Activated T-cell treated with anti-CD3 and anti-CD28 coated beads for 4 hours (primary cell): ENCODE data around the gene TCP11L1.
"Not testable (repeated sequence)": the region's sequence is repeated elsewhere in the genome, so short reads cannot be mapped to it uniquely, and the experiment has no call there.

Source experiments
- DNase-seq: peaks from one replicate; pipeline ENCODE4 v3.0.0-alpha.2; 2020

The TCP11L1 gene

GRCh38 chr11:33067294-33067693 is 27.9 kb downstream of the TCP11L1 start:
- no peak for DNase-seq

GRCh38 chr11:33068611-33069340 is 29.4 kb downstream of the TCP11L1 start:
- no peak for DNase-seq

- DNase-seq = no peak
Observed at GRCh38 chr11:33072465-33072864, 33.1 kb downstream of the TCP11L1 start.

- no peak for DNase-seq
Observed at GRCh38 chr11:33083918-33084317, 44.5 kb downstream of the TCP11L1 start.

- no peak for DNase-seq
Observed at GRCh38 chr11:33086017-33086416, 46.6 kb downstream of the TCP11L1 start.

GRCh38 chr11:33089776-33090175 is 50.4 kb downstream of the TCP11L1 start:
- DNase-seq = no peak

GRCh38 chr11:33094157-33094556 is 54.8 kb downstream of the TCP11L1 start:
- DNase-seq = no peak

GRCh38 chr11:33103836-33104235 is 64.5 kb downstream of the TCP11L1 start:
- no peak for DNase-seq

- no peak for DNase-seq
Observed at GRCh38 chr11:33109294-33109895, 70.0 kb downstream of the TCP11L1 start.

GRCh38 chr11:33110083-33110482 is 70.7 kb downstream of the TCP11L1 start:
- DNase-seq = no peak

GRCh38 chr11:33116535-33116934 is 77.2 kb downstream of the TCP11L1 start:
- DNase-seq = no peak

GRCh38 chr11:33122696-33123095 is 83.3 kb downstream of the TCP11L1 start:
- not testable (repeated sequence) for DNase-seq
